HUDEP-2 (cell line): ENCODE results near the gene EGR4.
"Not testable (repeated sequence)": the region's sequence is repeated elsewhere in the genome, so short reads cannot be mapped to it uniquely, and the experiment has no call there.

Experiments
- DNase-seq, 76 experiments: peaks; one replicate each; lab custom pipeline; 2025; ENCODE audit not compliant: unreplicated experiment in 76 of 76; lab: John Stamatoyannopoulos, UW

EGR4 gene

GRCh38 chr2:73264332-73264606 is 29.1 kb downstream of the EGR4 start:
- DNase-seq, result no peak

- no peak for DNase-seq
These were observed 29.6 kb downstream of the EGR4 start for GRCh38 chr2:73263540-73264331.

DNA sequence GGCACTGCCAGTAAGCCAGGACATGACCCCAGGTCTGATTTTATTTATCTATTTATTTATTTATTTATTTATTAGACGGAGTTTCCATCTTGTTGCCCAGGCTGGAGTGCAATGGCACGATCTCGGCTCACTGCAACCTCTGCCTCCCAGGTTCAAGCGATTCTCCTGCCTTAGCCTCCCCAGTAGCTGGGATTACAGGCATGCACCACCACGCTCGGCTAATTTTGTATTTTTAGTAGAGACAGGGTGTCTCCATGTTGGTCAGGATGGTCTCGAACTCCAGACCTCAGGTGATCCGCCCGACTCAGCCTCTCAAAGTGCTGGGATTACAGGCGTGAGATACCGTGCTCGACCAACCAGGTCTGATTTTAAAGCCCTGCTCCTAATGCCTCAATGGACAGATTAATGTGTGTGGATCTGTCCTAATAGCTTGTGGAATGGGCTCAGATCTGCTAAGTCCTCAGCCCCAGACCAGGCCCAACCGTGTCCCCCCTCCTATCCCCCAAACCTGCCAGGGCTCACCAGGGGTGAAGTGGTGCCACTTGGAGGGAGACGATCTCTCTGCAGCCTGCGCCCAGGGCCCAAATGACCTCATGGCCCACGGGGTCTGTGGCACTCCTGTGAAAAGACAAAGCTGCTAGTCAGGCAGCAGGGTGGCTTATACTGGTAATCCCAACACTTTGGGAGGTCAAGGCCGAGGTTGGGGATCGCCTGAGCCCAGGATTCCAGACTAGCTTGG is 30.5 kb downstream of the EGR4 start:
- not testable (repeated sequence) for DNase-seq

DNA sequence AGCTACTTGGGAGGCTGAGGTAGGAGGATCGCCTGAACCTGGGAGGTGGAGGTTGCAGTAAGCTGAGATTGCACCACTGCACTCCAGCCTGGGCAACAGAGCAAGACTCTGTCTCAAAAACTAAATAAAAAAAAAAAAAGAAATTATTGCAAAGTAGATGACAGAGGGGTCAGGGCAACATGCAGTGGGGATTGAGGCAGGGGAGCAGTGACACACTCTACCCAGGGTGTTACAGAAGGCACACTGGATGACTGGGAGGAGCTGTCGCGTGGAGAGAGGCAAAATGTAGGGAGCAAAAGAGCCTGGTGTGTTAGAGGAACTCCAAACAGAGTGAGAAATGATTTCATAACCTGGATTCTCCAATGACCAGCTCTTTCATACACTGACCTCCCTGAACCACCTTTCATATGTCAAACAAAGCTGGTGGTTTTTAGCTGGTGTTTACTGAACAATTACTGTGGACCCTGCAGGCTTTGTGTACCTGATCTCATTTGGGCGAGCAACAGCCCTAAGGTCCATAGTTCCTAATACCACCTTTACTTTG is 31.2 kb downstream of the EGR4 start:
- no peak for DNase-seq

- DNase-seq, result peak in 57 of 76 experiments; percentile 1 to 80 (median 54)
These were observed 32.9 kb downstream of the EGR4 start for GRCh38 chr2:73260338-73260984.

DNA sequence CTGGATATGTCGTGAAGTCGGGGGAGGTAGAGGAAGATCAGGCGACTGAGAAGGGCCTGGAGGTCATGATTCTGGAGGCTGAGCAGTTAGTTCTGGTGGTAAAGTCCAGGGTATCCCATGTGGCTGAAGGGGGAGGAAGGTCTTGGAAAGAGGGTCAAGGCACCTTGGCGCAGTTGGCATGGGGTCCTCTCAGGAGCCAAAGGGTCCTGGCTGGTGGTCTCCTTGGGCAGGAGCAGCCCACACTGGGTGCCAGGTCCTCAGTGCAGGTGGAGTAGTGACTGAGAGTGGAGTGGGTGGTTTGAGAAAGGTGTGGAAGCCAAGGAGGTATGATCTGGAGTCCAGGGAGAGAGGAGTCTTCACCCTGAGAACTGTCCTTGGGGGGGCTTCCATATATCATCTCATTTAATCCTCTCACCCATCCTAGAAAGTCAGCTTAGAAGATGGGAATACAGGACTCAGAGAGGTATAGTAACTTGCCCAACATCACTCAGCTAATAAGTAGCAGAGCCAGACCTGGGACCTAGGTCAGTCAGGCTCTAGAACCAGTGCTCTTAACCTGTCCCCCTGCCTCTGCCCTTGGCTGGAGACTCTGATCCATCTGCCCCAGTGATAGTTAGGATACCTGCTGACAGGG is 33.5 kb downstream of the EGR4 start:
- no peak for DNase-seq

DNA sequence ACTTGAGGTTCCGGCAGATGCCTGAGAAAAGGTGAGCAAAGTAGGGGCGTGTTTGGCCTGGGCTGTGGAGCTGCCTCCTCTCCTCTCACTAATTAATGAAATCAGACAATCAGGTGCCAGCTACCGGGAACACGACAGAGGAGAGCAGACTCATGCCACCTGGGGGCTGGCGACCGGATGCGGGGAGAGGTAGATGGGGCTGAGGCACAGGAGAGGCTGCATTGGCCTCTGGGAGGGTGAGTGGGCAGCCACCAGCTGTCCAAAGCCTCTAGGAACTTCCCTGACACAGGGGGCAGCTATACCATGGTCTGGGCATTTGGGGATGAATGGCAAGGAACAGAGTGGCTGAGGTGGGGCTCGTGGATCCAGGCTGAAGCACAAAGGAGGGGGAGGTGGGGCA is 34.1 kb downstream of the EGR4 start:
- no peak for DNase-seq

DNA sequence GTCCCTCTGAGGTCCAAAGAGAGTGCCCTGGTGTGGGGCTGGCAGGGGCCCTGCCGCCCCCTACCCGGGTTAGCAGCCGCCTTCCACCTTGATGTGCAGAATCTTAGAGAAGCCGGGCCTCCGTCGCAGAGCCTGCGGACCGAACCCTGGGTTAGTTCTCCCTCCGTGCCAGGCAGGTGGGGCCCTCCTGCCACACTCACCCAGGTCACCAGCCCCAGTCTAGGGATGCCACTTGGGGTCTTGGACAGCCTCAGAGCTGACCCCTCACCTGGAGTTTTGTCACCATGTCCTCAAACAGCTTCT is 34.5 kb downstream of the EGR4 start:
- DNase-seq, result no peak

DNA sequence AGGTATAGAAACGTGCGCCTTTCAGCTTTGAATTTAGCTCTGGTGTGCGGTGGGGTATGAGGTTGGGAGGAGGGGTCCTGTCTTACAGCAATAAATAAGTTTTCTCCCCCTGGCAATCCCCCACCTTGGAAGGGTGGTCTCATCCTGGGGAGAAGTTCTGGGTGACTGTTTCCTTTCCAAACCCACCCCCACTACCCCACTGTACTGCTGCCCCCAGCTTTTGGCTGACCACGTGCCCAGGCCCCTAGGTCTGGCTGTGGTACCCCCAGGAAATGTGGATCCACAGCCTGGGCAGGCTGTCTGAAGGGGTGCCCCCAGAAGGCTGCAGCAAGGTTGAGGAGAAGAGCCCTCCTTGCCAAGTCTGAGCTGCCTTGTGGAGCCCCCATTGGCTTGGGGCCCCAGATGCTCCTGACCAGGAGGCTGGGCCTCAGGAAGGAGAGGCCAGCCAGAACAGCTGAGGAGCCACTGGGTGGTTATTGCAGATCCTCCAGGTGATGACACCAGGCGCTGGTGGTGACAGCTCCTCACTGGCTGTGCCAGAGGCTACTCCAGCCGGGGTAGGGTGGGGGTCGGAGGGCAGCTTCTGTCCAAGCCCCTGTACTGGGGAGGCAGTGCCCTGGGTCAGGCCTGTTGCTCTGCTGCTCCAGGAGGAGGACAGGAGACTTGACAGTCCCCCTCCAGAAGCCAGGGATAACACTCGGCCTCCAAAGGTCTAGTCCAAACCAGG is 35.0 kb downstream of the EGR4 start:
- DNase-seq, result no peak

DNA sequence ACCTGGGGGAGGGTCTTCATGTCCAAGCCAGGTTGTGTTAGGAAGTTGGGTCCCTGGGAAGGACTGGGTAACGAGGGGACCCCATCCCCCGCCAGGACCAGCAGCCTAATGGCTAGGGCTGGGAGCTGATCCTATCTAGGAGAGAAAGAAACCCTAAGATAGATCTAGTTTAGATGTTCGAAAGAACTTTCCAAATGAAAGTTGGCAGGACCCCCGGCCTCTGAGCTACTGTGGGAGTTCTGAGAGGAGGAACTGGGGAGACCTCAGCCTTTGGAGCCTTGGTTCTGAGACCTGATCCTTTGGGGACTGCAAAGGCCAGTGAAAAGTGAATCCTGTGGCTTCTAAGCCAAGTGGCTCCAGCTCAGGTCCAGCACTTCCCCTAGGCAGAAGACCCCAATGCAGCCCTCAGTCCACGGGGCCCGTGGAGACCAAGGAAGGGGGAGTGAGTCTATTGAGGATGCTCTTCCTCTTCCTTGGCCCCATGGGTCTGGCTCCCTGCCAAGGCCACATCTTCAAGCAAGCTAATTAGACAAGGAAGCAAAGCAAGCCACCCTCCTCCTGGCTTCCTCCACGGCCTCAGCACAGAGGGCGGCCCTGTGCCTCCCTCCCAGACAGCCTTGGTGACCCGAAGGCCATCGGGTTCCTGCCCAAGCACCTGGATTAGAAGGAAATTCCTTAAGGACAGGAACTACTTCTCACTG is 35.8 kb downstream of the EGR4 start:
- DNase-seq, result peak in 24 of 76 experiments; percentile 4 to 45 (median 17)

DNA sequence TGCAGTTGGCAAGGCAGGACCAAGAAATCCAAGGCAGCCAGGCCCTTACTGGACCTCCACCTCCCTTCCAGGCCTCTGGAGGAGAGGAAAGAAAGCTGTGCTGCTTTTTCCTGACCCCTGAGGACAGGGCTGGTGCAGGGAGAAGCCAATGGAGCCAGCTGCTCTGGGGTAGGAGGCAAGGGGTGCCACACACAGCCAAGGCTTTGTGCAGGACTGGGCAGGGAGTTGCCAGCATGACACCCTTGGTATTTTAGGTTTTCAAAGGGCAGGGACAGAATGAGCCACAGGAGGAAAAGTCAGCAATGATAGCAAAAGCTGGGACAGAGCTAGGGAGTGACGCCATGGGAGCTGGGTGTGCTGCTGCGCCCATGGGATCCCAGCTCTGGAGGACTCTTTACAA is 36.3 kb downstream of the EGR4 start:
- DNase-seq, result no peak

GRCh38 chr2:73256618-73256922 is 36.8 kb downstream of the EGR4 start:
- DNase-seq, result no peak

DNA sequence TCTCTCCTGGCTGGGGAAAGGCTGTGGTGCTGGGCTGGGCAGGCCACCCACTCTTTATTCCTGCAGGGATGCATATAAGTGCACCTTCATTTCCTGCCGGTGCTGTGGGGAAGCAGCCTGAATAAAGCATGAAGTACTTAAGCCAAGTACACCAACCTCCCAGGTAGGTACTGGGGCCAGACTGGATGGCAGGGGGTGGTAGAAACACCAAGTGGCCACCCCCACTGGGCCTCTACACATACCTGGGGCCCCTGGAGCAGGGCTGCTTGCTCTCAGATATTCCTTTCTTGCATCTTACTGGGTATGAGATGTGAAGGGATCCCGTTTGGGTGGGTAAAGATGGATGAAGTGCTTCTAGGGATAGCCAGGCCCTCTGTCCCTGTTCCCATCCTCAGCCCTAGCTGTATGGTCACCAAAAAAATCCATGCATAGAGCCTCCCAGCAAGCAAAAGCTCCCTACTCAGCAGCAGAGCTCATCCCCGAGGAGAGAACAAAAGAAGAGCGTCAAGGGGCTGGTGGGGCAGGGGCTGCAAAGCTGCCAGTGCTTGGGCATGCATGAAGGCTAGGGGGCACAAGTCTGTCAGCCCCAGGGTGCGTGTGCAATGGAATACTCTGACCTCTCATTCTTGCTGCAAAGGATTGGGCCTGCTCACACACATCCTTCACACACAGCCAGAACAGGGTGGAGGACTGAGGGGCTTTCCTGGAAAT is 37.3 kb downstream of the EGR4 start:
- DNase-seq, result no peak

- no peak for DNase-seq
These were observed 38.2 kb downstream of the EGR4 start for GRCh38 chr2:73255007-73255644.

GRCh38 chr2:73254343-73255006 is 38.9 kb downstream of the EGR4 start:
- DNase-seq, result no peak

DNA sequence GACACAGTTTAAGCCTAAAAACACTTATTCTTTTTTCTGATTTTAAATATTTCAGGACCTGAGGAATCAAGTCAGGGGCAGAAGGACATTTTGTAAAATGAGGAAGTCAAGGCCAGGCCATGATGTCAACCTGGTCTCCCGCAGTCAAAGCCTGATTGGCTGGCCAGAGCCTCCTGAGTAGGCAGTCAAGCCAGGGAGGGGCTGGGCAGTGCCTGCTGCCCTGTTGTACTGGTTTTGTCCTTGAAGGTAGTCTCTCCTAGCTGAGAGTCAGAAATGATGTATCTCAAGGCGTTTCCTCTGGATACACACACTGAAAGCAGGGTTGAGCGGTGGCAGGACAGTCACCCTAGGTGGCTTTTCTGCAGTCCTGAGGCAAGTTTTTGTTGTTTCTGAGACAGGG is 39.4 kb downstream of the EGR4 start:
- DNase-seq, result peak in 6 of 76 experiments; percentile 6 to 39 (median 19)

- no peak for DNase-seq
These were observed 39.9 kb downstream of the EGR4 start for GRCh38 chr2:73253400-73253799.

DNA sequence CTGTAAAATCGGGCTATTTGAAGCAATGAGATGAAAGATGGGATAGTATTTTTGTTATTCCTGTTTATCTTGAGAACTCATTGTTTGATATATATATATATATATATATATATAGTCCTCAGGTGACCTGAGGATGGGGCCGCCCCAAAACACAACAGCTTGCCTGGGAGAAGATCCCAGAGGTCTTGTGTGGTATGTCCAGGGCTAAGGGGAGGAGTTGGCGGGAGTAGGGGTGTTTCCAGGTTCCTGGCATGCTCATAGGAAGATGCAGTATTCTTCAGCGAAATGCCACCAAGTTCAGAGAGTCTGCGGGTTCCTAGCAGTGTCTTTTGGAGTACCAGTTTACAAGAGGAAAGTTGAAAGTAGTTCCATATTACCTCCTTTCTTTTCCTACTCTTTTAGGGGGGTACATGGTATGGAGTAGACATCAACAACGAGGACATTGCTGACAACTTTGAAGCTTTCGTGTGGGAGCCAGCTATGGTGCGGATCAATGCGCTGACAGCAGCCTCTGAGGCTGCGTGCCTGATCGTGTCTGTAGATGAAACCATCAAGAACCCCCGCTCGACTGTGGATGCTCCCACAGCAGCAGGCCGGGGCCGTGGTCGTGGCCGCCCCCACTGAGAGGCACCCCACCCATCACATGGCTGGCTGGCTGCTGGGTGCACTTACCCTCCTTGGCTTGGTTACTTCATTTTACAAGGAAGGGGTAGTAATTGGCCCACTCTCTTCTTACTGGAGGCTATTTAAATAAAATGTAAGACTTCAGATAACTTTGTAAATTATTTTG is 40.9 kb downstream of the EGR4 start:
- no peak for DNase-seq
